Measurements from ENCODE around the gene ASMTL. TPM values are rescaled to one million over a fixed set of nuclear protein-coding genes. Genes with fewer than 3 reads are reported as not detected.

ASMTL gene
- total RNA-seq, 1 donor from 2014 or later: 45.5 TPM

DNA sequence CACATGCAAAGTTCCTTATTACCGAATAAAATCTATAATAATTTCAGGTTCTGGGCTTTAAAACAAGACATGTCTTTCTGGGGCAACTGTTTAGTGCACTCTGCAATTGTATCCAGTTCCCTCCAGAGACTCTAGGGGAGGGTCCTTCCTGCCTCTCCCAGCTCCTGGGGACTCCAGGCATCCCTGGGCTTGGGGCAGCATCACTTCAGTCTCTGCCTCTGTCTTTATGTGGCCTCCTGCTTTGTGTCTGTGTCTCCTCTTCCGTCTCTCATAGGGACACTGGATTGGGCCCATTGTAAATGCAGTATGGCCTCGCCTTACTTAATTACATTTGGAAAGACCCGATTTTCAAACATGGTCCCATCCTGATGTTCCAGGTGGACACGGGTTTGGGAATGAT, 10.9 kb upstream of the ASMTL start:
- no peak for TF ChIP-seq CTCF (IDR thresholded peaks at IDR 0.05; ENCODE audit: partially characterized antibody, unreplicated experiment)
- DNase-seq: no peak
- Mint-ChIP-seq H3K4me1 (ENCODE audit: low read depth, unreplicated experiment) (no peaks in the 10 kb centered on the region), H3K4me3 (ENCODE audit: unreplicated experiment) (no peak overlapping the region), H3K36me3 (ENCODE audit: unreplicated experiment) (no peaks in the 10 kb centered on the region), H3K27ac (ENCODE audit: unreplicated experiment) (no peak overlapping the region), H3K27me3 (ENCODE audit: unreplicated experiment) (peaks cover 12% of the 10 kb centered on the region), H3K9me3 (ENCODE audit: unreplicated experiment) (peaks cover 4% of the 10 kb centered on the region)

GRCh38 chrX:1462596-1463251, 10.0 kb upstream of the ASMTL start:
- Mint-ChIP-seq H3K9me3 (ENCODE audit: unreplicated experiment) (peaks cover 4% of the 10 kb centered on the region), H3K4me3 (ENCODE audit: unreplicated experiment) (no peak overlapping the region), H3K27me3 (ENCODE audit: unreplicated experiment) (peaks cover 12% of the 10 kb centered on the region), H3K36me3 (ENCODE audit: unreplicated experiment) (no peaks in the 10 kb centered on the region), H3K4me1 (ENCODE audit: low read depth, unreplicated experiment) (no peaks in the 10 kb centered on the region), H3K27ac (ENCODE audit: unreplicated experiment) (no peak overlapping the region)
- TF ChIP-seq CTCF (IDR thresholded peaks at IDR 0.05; ENCODE audit: partially characterized antibody, unreplicated experiment): no peak
- no peak for DNase-seq

DNA sequence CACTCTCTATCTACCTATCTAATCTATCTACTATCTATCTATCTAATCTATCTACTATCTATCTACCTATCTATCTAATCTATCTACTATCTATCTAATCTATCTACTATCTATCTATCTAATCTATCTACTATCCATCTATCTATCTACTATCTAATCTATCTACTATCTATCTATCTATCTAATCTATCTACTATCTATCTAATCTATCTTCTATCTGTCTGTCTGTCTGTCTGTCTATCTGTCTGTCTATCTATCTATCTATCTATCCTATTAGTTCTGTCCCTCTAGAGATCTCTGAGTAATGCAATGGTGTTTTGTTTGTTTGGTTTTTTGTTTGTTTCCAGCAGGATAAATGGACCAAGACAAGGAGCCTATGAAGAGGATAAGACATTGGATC, 9.4 kb upstream of the ASMTL start:
- H3K9me3 Mint-ChIP-seq (ENCODE audit: unreplicated experiment): peaks cover 1% of the 10 kb centered on the region
- no peak overlapping the region for H3K4me3 Mint-ChIP-seq (ENCODE audit: unreplicated experiment)
- no peak overlapping the region for H3K27ac Mint-ChIP-seq (ENCODE audit: unreplicated experiment)
- no peaks in the 10 kb centered on the region for H3K4me1 Mint-ChIP-seq (ENCODE audit: low read depth, unreplicated experiment)
- H3K36me3 Mint-ChIP-seq (ENCODE audit: unreplicated experiment): no peaks in the 10 kb centered on the region
- no peak for DNase-seq
- H3K27me3 Mint-ChIP-seq (ENCODE audit: unreplicated experiment): peaks cover 12% of the 10 kb centered on the region
- no peak for TF ChIP-seq CTCF (IDR thresholded peaks at IDR 0.05; ENCODE audit: partially characterized antibody, unreplicated experiment)

DNA sequence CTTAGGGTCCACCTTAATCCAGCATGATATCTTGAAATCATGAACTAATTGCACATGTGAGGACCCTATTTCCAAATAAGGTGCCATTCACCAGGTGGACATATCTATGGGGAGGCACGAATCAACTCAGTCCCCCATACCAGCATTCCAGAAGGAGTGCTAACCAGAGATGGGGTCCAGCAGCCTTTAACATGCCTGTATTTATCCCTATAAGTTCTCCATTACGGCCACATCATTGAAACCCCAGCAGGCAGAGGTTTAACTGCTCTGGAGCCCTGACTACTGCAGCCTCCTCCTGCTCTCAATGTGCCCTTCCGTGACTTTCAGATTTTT, 3.2 kb upstream of the ASMTL start:
- Mint-ChIP-seq H3K4me1 (ENCODE audit: low read depth, unreplicated experiment) (peaks cover 1% of the 10 kb centered on the region), H3K27me3 (ENCODE audit: unreplicated experiment) (peaks cover 3% of the 10 kb centered on the region), H3K36me3 (ENCODE audit: unreplicated experiment) (peaks cover 5% of the 10 kb centered on the region), H3K27ac (ENCODE audit: unreplicated experiment) (no peak overlapping the region), H3K9me3 (ENCODE audit: unreplicated experiment) (peaks cover 8% of the 10 kb centered on the region), H3K4me3 (ENCODE audit: unreplicated experiment) (no peak overlapping the region)
- TF ChIP-seq CTCF (IDR thresholded peaks at IDR 0.05; ENCODE audit: partially characterized antibody, unreplicated experiment): no peak
- DNase-seq: no peak

DNA sequence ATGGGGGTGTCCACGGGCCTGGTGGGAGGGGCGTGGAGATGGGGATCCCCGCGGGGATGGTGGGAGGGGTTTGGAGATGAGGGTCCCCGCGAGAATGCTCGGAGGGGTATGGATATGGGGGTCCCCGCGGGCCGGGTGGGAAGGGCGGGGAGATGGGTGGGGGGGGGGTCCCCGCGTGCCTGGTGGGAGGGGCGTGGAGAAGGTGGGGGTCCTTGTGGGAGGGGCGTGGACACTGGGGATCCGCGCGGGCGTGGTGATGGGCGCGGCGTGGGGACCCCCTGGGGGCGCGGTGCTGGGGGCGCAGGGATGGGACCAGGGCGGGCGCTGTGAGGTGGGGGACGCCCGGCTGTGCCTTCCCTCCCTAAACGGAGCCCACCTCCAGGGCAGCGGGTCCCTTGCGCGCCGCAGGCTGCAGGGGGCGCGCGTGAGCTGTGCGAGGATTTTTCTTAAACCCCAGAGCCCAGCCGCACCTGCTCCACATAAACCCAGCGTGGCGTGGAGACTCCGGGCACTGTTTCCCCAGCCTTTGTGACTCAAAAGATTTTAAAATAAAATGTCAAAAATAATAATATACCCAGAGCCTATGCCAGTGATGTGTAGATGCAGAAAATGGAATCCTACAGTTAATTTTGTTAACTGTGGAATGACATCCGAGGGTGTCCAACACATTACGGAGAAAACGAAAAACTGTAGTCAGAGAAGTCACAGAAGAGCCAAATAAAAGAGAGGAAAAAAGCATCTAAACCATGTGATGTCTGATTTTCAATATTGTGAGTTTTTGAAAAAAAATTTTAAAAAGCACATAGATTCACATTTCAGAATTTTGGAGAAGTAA, 1.5 kb upstream of the ASMTL start:
- Mint-ChIP-seq H3K27ac (ENCODE audit: unreplicated experiment) (peak overlapping the region; percentile 35), H3K4me1 (ENCODE audit: low read depth, unreplicated experiment) (peaks cover 1% of the 10 kb centered on the region), H3K4me3 (ENCODE audit: unreplicated experiment) (peak overlapping the region; percentile 36), H3K36me3 (ENCODE audit: unreplicated experiment) (peaks cover 15% of the 10 kb centered on the region), H3K27me3 (ENCODE audit: unreplicated experiment) (peaks cover 8% of the 10 kb centered on the region), H3K9me3 (ENCODE audit: unreplicated experiment) (peaks cover 13% of the 10 kb centered on the region)
- TF ChIP-seq CTCF (IDR thresholded peaks at IDR 0.05; ENCODE audit: partially characterized antibody, unreplicated experiment): peak; percentile 96
- DNase-seq: peak; percentile 93
